ENCODE measurements around the gene MYO9A.

DNA sequence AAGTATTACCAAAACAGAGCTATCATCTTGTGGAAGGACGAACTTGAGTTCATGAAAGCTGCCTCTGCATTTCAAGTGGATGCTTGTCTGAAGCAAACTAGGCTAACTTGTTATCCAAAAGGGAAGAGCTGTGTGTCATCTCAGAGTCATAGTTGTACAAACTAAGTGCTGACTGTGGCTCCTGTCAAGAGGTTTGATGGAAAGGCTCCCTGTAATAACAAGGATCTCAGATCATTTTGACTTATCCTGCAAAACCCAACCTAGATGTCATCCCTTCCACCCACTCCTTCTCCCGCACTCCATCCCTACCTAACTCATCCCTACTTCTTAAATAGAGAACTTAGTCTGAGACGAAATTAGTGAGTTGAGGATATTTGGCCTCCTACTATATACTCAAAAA lies 196.8 kb downstream of the MYO9A start:
- TF ChIP-seq, protein P1, sequence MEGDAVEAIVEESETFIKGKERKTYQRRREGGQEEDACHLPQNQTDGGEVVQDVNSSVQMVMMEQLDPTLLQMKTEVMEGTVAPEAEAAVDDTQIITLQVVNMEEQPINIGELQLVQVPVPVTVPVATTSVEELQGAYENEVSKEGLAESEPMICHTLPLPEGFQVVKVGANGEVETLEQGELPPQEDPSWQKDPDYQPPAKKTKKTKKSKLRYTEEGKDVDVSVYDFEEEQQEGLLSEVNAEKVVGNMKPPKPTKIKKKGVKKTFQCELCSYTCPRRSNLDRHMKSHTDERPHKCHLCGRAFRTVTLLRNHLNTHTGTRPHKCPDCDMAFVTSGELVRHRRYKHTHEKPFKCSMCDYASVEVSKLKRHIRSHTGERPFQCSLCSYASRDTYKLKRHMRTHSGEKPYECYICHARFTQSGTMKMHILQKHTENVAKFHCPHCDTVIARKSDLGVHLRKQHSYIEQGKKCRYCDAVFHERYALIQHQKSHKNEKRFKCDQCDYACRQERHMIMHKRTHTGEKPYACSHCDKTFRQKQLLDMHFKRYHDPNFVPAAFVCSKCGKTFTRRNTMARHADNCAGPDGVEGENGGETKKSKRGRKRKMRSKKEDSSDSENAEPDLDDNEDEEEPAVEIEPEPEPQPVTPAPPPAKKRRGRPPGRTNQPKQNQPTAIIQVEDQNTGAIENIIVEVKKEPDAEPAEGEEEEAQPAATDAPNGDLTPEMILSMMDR (IDR thresholded peaks at IDR 0.05 in 2 of 3, conservative IDR thresholded peaks at IDR 0.05 in 1 of 3; ENCODE audit: borderline replicate concordance in 1 of 3, insufficient read depth in 1 of 3, low read depth in 2 of 3, low read length in 2 of 3), result no peak
- TF ChIP-seq RAD21 (IDR thresholded peaks at IDR 0.05; ENCODE audit: low read depth), result no peak
- no peak for TF ChIP-seq SRF (IDR thresholded peaks at IDR 0.05; ENCODE audit: low read depth)
- no peak for TF ChIP-seq POLR2A (IDR thresholded peaks at IDR 0.05; ENCODE audit: borderline replicate concordance, extremely low read depth, insufficient read depth, insufficient read length)
- TF ChIP-seq, protein P2, sequence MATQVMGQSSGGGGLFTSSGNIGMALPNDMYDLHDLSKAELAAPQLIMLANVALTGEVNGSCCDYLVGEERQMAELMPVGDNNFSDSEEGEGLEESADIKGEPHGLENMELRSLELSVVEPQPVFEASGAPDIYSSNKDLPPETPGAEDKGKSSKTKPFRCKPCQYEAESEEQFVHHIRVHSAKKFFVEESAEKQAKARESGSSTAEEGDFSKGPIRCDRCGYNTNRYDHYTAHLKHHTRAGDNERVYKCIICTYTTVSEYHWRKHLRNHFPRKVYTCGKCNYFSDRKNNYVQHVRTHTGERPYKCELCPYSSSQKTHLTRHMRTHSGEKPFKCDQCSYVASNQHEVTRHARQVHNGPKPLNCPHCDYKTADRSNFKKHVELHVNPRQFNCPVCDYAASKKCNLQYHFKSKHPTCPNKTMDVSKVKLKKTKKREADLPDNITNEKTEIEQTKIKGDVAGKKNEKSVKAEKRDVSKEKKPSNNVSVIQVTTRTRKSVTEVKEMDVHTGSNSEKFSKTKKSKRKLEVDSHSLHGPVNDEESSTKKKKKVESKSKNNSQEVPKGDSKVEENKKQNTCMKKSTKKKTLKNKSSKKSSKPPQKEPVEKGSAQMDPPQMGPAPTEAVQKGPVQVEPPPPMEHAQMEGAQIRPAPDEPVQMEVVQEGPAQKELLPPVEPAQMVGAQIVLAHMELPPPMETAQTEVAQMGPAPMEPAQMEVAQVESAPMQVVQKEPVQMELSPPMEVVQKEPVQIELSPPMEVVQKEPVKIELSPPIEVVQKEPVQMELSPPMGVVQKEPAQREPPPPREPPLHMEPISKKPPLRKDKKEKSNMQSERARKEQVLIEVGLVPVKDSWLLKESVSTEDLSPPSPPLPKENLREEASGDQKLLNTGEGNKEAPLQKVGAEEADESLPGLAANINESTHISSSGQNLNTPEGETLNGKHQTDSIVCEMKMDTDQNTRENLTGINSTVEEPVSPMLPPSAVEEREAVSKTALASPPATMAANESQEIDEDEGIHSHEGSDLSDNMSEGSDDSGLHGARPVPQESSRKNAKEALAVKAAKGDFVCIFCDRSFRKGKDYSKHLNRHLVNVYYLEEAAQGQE (IDR thresholded peaks at IDR 0.05; ENCODE audit: low read depth), result no peak
- no peak for TF ChIP-seq EZH2 (IDR thresholded peaks at IDR 0.05)
- TF ChIP-seq TCF7L2 (IDR thresholded peaks at IDR 0.05; ENCODE audit: borderline replicate concordance, extremely low read depth, insufficient read depth, insufficient read length), result no peak
- no peak for TF ChIP-seq YY1 (IDR thresholded peaks at IDR 0.05; ENCODE audit: extremely low read depth, insufficient replicate concordance, low read depth, low read length)
- no peak for TF ChIP-seq POLR2AphosphoS5 (IDR thresholded peaks at IDR 0.05; ENCODE audit: low read depth, low read length)
